22Rv1 (cell line): ENCODE data around the gene CEP295NL.

Experiments
- CTCF ChIP-seq: fragments of 450-650 bp; IDR thresholded peaks from 2 replicates; pipeline ENCODE4 v1.5.1; 2017; ENCODE audit warnings: mild to moderate bottlenecking
- ZFX ChIP-seq: fragments of 450-650 bp; IDR thresholded peaks from 2 replicates; pipeline ENCODE4 v1.6.1; 2017; ENCODE audit warnings: antibody characterized with exemption, borderline replicate concordance

GRCh38 chr17:78864117-78864516, 38.9 kb downstream of the CEP295NL start:
- TF ChIP-seq CTCF (no peak), ZFX (no peak)
